ENCODE measurements around the gene CABP1. TPM values are rescaled to one million over a fixed set of nuclear protein-coding genes. Genes with fewer than 3 reads are reported as not detected.
"Not testable (repeated sequence)": the region's sequence is repeated elsewhere in the genome, so short reads cannot be mapped to it uniquely, and the experiment has no call there.

CABP1 gene
- total RNA-seq, 4 donors from 2014 or later, result 0.52 to 1.6 (median 0.62) TPM; not detected in 1

DNA sequence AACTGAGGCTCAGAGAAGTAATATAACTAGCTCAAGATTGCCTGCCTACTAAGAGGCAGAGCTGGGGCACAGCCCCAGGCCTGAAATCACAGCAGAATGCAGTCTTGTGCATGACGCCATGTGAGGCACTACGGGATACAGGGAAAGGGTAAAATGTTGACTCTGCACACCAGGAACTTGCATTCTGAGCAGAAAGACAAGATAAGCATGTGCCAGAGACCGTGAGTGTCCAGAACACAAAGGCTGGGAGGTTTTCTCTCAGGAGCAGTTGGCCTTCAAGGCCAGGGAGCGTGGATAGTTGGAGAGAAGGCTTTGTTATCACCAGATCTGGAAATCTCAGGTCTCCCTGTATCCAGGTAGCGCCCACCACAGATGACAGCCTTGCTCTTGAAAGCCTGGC lies 23.3 kb downstream of the CABP1 start:
- no peak overlapping the region for H3K4me3 ChIP-seq
- TF ChIP-seq POLR2A (IDR thresholded peaks at IDR 0.05), result no peak
- intact Hi-C loops (cut with DNase I; ENCODE audit: low total_unique reads), result no loop called here
- H3K27ac ChIP-seq, result no peak overlapping the region
- no peaks in the 10 kb centered on the region for H3K27me3 ChIP-seq
- no peaks in the 10 kb centered on the region for H3K4me1 ChIP-seq
- in situ Hi-C loops (cut with MboI; ENCODE audit: low sequenced_read_pairs in 4 of 4), result no loop called here
- no peaks in the 10 kb centered on the region for H3K36me3 ChIP-seq
- ATAC-seq (no peak), DNase-seq (no peak)
- no peaks in the 10 kb centered on the region for H3K9me3 ChIP-seq

DNA sequence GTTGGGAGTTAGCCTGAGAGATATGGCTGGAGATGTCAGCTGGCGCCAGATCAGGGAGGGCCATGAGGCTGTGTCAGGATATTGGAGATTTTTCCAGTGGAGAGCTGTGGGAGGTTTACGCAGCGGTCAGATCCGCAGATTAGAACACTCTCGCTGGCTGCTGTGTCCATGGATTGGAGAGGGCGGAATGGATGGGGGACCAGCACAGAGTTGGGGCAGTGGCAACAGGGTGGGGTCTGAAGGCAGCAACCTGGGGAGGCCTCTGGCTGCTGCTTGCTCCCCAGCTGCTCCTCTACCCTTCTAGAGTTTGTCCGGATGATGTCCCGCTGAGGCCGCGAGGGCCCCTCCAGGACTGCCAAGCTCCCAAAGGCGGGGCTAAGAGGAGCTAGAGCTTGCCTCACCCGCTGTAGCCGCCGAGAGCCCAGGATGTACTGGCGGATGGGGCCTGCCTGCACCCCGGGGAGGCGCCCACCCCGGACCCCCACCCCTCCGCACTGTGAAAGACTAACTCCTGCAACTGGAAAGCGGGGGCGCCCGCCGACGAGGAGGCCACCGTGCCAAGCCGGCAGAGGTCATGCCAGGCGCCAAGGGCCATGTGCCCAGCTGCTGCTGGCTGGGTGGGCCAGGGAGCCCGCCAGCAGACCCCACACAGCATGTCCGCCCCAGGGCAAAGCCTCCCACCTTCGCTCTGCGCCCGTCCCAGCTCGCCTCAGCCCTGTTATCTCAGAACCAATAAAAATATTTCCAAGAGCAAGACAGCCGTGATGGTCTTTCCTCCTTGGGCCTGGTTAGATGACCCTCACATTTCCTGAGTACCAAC lies 26.4 kb downstream of the CABP1 start:
- ATAC-seq (no peak), DNase-seq (no peak)
- no peaks in the 10 kb centered on the region for H3K27me3 ChIP-seq
- TF ChIP-seq, protein P1, sequence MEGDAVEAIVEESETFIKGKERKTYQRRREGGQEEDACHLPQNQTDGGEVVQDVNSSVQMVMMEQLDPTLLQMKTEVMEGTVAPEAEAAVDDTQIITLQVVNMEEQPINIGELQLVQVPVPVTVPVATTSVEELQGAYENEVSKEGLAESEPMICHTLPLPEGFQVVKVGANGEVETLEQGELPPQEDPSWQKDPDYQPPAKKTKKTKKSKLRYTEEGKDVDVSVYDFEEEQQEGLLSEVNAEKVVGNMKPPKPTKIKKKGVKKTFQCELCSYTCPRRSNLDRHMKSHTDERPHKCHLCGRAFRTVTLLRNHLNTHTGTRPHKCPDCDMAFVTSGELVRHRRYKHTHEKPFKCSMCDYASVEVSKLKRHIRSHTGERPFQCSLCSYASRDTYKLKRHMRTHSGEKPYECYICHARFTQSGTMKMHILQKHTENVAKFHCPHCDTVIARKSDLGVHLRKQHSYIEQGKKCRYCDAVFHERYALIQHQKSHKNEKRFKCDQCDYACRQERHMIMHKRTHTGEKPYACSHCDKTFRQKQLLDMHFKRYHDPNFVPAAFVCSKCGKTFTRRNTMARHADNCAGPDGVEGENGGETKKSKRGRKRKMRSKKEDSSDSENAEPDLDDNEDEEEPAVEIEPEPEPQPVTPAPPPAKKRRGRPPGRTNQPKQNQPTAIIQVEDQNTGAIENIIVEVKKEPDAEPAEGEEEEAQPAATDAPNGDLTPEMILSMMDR (IDR thresholded peaks at IDR 0.05 in 4 of 5, conservative IDR thresholded peaks at IDR 0.05 in 1 of 5), result no peak
- TF ChIP-seq POLR2A (IDR thresholded peaks at IDR 0.05), result no peak
- in situ Hi-C loops (cut with MboI; ENCODE audit: low sequenced_read_pairs in 4 of 4), result no loop called here
- no peaks in the 10 kb centered on the region for H3K9me3 ChIP-seq
- H3K36me3 ChIP-seq, result no peaks in the 10 kb centered on the region
- H3K4me3 ChIP-seq, result no peak overlapping the region
- no peaks in the 10 kb centered on the region for H3K4me1 ChIP-seq
- H3K27ac ChIP-seq, result no peak overlapping the region
- intact Hi-C loops (cut with DNase I; ENCODE audit: low total_unique reads), result no loop called here

GRCh38 chr12:120668091-120668867 lies 27.9 kb downstream of the CABP1 start:
- TF ChIP-seq, protein P1 (IDR thresholded peaks at IDR 0.05 in 4 of 5, conservative IDR thresholded peaks at IDR 0.05 in 1 of 5), result no peak
- no peak for TF ChIP-seq POLR2A (IDR thresholded peaks at IDR 0.05)
- no peak overlapping the region for H3K27ac ChIP-seq
- DNase-seq (no peak), ATAC-seq (no peak)
- H3K4me3 ChIP-seq, result no peak overlapping the region
- no peaks in the 10 kb centered on the region for H3K4me1 ChIP-seq
- in situ Hi-C loops (cut with MboI; ENCODE audit: low sequenced_read_pairs in 4 of 4) (no loop called here), intact Hi-C loops (cut with DNase I; ENCODE audit: low total_unique reads) (no loop called here)
- H3K27me3 ChIP-seq, result no peaks in the 10 kb centered on the region
- no peaks in the 10 kb centered on the region for H3K36me3 ChIP-seq
- H3K9me3 ChIP-seq, result no peaks in the 10 kb centered on the region

- H3K27ac ChIP-seq, result no peak overlapping the region
- H3K4me3 ChIP-seq, result no peak overlapping the region
- H3K36me3 ChIP-seq, result no peaks in the 10 kb centered on the region
- H3K4me1 ChIP-seq, result no peaks in the 10 kb centered on the region
- intact Hi-C loops (cut with DNase I; ENCODE audit: low total_unique reads) (no loop called here), in situ Hi-C loops (cut with MboI; ENCODE audit: low sequenced_read_pairs in 4 of 4) (no loop called here)
- no peaks in the 10 kb centered on the region for H3K27me3 ChIP-seq
- TF ChIP-seq, protein P1 (IDR thresholded peaks at IDR 0.05 in 4 of 5, conservative IDR thresholded peaks at IDR 0.05 in 1 of 5), result no peak
- TF ChIP-seq POLR2A (IDR thresholded peaks at IDR 0.05), result no peak
- no peak for ATAC-seq
- no peak for DNase-seq
- H3K9me3 ChIP-seq, result no peaks in the 10 kb centered on the region
These were observed 28.7 kb downstream of the CABP1 start for GRCh38 chr12:120668868-120669840.

DNA sequence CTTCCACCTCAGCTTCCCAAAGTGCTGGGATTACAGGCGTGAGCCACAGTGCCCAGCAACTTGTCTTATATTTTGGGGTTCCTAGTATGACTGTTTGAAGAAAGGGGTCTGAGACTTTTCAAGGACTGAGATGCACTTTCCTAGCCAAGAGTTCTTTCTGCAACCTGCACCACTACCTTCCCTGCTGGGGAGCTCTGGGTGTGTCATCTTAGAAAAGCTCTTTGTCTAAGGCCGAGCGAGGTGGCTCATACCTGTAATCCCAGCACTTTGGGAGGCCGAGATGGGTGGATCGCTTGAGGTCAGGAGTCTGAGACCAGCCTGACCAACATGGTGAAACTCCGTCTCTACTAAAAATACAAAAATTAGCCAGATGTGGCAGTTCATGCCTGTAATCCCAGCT lies 29.8 kb downstream of the CABP1 start:
- ATAC-seq, result not testable (repeated sequence)

More for the DNA sequence above, 29.8 kb downstream of the CABP1 start:
- H3K36me3 ChIP-seq; H3K4me3 ChIP-seq; H3K4me1 ChIP-seq; H3K27me3 ChIP-seq; intact Hi-C loops (cut with DNase I; ENCODE audit: low total_unique reads); in situ Hi-C loops (cut with MboI; ENCODE audit: low sequenced_read_pairs in 4 of 4); H3K9me3 ChIP-seq; H3K27ac ChIP-seq; DNase-seq: not testable (repeated sequence)

Measured in gastrocnemius medialis (tissue), 4 donors.